GM15510 (cell line): Measurements from ENCODE around the gene HARBI1.

Experiments used
- POLR2A ChIP-seq: IDR thresholded peaks from 3 replicates; pipeline ENCODE4 v1.6.1; 2011; ENCODE audit warnings: borderline replicate concordance; ENCODE audit not compliant: insufficient read length; ENCODE audit errors: extremely low read depth

Gene HARBI1, protein sequence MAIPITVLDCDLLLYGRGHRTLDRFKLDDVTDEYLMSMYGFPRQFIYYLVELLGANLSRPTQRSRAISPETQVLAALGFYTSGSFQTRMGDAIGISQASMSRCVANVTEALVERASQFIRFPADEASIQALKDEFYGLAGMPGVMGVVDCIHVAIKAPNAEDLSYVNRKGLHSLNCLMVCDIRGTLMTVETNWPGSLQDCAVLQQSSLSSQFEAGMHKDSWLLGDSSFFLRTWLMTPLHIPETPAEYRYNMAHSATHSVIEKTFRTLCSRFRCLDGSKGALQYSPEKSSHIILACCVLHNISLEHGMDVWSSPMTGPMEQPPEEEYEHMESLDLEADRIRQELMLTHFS

DNA sequence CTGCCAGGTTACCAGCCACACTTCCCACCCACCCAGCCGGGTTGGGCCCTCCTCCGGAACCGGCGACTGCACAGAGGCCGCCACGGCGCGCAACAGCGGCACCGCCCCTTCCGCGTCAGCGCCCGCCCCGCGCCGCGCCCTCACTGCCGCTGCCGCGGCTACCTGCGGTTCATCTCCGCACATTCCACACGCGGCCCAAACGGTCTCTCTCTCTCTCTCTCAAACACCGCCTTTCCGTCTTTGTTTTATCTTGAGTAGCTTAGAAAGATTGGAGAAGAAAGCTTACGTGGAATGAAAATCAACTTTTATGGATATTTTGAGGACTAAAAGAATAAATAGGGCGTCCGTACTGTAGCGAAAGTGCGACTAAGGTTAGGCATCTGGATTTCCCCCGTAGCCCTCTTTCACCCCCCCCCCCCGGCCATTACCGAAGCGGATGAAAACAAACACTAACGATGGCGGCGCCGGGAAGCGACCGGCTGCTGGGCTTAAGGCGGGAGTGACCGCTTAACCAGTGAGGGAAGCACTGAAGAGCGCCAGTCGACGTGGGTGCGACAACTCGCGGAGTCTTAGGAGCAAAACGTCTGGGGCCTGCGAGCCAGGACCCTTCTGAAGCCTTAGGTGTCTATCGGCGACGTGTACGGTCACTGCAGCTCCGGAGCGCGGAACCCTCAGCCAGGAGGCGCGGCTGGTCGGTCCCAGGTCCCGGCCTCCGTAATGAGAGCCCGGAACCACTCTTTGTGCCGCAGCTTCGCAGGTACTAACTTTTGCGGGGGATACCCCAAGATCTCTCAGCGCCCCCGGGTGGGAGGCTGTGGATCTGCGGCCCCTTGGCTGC, at the start of gene HARBI1, which contains the start of gene ATG13:
HARBI1 (minus strand) TSS at position 94 of the 838 bp plus-strand sequence. CDS start 990 bp downstream, outside the sequence.
ATG13 (plus strand) TSS at position 420 of the 838 bp plus-strand sequence. CDS start 26,739 bp downstream, outside the sequence.
- peak; percentile 33 for TF ChIP-seq POLR2A

- TF ChIP-seq POLR2A: no peak
These were observed 49.5 kb upstream of the HARBI1 start for GRCh38 chr11:46666516-46666915.

DNA sequence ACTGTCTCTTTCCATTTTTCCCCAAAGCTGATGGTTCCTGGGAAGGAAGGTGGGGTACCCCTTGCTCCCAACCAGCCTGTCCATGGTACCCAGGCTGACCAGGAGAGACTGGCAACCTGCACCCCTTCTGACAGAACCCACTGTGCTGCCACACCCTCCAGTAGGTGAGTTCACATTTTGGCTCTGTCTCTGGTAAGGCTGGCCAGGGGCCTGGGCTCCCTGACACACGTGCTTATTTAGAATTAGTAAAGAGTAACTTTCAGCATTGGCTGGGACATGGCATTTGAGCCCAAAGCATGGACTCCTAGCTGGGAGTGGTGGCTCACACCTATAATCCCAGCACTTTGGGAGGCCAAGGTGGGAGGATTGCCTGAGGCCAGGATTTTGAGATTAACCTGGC, 48.3 kb upstream of the HARBI1 start:
- TF ChIP-seq POLR2A: no peak

- TF ChIP-seq POLR2A: no peak
These were observed 47.6 kb upstream of the HARBI1 start for GRCh38 chr11:46664612-46665011.

GRCh38 chr11:46663277-46663940, 46.4 kb upstream of the HARBI1 start:
- no peak for TF ChIP-seq POLR2A

DNA sequence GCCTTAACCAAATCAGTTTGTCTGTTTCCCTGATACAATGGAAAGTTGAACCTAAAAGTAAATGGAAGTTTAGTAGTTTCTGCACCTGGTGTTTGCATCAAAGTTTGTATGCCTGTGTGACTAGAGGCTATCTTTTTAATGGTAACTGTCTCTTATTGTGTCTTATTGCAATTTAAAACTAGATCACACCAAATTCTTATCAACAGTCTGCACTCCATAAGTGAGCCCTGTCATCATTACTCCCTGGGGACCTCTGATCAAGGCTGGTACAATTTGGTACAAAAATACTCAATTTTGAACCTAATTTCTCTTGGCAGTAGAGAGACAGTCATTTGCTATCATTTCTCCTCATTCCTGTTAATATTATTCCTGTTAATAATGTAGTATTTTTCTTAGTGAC, 45.3 kb upstream of the HARBI1 start:
- no peak for TF ChIP-seq POLR2A

DNA sequence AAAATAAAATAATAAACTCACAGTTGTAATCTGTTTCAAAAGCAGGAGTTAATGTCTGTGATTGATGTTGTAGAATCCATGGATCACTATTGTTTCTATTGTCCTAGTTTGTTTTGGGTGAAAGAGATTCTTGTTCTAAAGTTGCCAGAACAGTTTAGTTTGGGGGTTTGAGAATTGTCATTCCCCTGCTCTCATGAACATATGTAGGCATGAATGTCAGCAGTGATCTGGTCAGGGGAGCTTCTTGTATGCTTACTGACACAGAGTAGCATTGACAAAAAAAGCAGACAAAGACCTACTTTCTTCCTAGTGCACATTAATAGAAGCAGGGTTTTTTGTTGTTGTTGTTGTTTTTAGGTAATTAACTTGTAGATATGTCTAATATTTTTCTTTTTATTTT, 44.8 kb upstream of the HARBI1 start:
- no peak for TF ChIP-seq POLR2A

DNA sequence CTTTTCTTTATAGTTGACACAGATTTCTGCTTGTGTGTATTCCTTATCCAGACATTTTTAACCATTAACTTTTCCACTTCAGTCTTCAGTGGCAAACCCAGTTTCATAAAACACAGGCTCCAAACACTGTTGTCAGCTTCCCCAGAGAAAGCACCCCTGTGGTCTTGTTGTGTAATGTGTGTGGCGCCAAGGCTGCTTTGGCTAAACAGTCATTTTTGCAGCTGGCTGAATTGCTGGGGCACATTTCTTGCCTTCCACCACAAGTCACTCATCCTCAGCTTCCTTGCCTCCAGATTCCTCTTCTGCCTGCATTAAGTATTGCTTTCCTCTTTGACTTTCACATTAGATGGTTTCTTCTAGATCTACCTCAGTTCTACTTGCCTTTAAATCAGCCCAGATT, 42.9 kb upstream of the HARBI1 start:
- TF ChIP-seq POLR2A: no peak

DNA sequence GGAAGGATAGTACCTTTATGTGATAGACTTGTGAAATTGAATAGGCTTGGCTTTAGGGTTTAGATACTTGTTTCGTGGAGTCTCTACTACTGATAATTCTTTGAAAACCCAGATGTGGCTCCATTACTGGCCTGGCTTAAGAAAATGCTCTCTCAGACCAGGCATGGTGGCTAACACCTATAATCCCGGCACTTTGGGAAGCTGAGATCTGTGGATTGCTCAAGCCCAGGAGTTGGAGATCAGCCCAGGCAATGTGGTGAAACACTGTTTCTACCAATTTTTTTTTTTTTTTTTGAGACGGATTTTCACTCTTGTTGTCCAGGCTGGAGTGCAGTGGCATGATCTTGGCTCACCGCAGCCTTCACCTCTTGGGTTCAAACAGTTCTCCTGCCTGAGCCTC, 41.2 kb upstream of the HARBI1 start:
- TF ChIP-seq POLR2A: no peak

DNA sequence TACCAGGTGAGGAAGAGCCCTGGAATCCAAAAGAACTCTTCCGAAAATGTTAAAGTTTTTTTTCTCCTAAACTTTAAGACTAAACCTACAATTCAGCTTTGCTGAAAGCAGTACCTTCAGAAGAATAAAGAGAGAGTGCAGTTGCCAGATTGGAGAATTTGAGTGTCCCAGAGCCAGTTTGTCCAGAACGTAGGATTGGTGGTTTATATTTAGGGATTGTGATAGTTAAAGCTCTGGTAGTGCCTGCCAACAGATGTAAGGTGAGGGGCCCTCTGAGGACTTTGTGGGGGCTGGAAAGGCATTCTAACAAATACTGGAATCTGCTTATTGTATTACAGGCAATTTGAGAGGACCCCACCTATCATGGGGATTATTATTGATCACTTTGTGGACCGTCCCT, 40.2 kb upstream of the HARBI1 start:
- TF ChIP-seq POLR2A: no peak

DNA sequence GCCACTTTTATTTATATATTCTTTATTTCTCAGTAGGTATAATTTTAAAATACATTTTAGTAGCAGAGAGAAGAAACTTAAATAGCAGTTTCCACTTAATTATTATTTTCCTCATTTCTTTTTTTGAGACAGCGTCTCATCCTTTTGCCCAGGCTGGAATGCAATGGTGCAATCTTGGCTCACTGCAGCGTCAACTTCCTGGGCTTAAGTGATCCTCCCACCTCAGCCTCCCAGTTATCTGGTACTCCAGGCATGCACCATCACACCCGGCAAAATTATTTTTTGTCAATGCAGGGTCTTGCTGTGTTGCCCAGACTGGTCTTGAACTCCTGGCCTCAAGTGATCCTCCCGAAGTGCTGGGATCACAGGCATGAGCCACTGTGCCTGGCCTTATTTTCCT, 38.6 kb upstream of the HARBI1 start:
- no peak for TF ChIP-seq POLR2A

GRCh38 chr11:46649180-46649738, 32.2 kb upstream of the HARBI1 start:
- TF ChIP-seq POLR2A: no peak

GRCh38 chr11:46643986-46644385, 27.0 kb upstream of the HARBI1 start:
- no peak for TF ChIP-seq POLR2A

GRCh38 chr11:46643531-46643930, 26.5 kb upstream of the HARBI1 start:
- TF ChIP-seq POLR2A: no peak
